Heart left ventricle (tissue), 13 donors: ENCODE results near the gene TRPM1.

Experiments used
- CTCF ChIP-seq, 12 donors: fragments of 200-600 bp; sonication (generic) in 4 of 12; IDR thresholded peaks; one replicate each; pipeline versions ENCODE4 v1.5.0 to v1.8.0; 2018 to 2022; ENCODE audit warnings: antibody characterized with exemption in 12 of 12, mild to moderate bottlenecking in 5 of 12
- POLR2A ChIP-seq, 2 donors: fragments of 450-650 bp; IDR thresholded peaks; one replicate each; pipeline ENCODE4 v1.6.1; 2017; ENCODE audit warnings: antibody characterized with exemption in 2 of 2, mild to moderate bottlenecking in 2 of 2, moderate library complexity in 2 of 2
- donor health status: ischemic (EF 13 %, LVEDD 7.1; RV severe dilation, severe dysfunction).
- donor health status: DM: no; HTN: yes; CAD: no.
- donor health status: DM: no; HTN: no; CAD: no.
- donor health status: ischemic (EF 25% LVEDD 6.9; RV normal size, moderate dysfunction).
- donor health status: ischemic (EF 25% LVEDD 5.7; RV mildly dilated, moderate dysfunction).
- donor health status: ischemic (EF 35%, LVEDD 5.7; RV mildly dilated, moderate dysfunction).
- donor health status: nonischemic (EF 11% LVEDD 7.7; RV severe dilation, severe dysfunction).
- donor health status: DM: yes; HTN: yes; CAD: no.
- donor health status: PGD.
- donor health status: ischemic (EF 29% LVEDD 5.4; RV normal size, mild dysfunction).
- donor health status: nonischemic (EF 23%, LVEDD 6.1; RV moderate dilation, normal function).

GRCh38 chr15:31031471-31032067 is 70.0 kb downstream of the TRPM1 start:
- TF ChIP-seq POLR2A (IDR thresholded peaks at IDR 0.05) (no peak), CTCF (IDR thresholded peaks at IDR 0.05) (no peak)
